GM12878 (cell line): ENCODE results near the gene PDZD7. TPM values are rescaled to one million over a fixed set of nuclear protein-coding genes. Genes with fewer than 3 reads are reported as not detected.

ENCODE experiments used
- ATAC-seq: fragments of 200-7000 bp; cut with Tn5 transposase; 3 replicates; pipeline ENCODE4 v1.9.1; 2020; ENCODE audit warnings: mild to moderate bottlenecking, moderate library complexity
- BruUV-seq: library from RNA; stranded (reverse); fragments of 400-500 nt; replicated peaks from 2 replicates; lab custom pipeline; 2021; lab: Mats Ljungman, UMichigan
- CTCF ChIA-PET: fragments of 300-600 bp; sonication (Branson Sonifier 250); formaldehyde crosslinking; extraction: SDS; loops from one replicate; lab custom pipeline; 2021; ENCODE audit warnings: inconsistent platforms; lab: Yijun Ruan, JAX
- POLR2A ChIA-PET: fragments of 350-600 bp; formaldehyde crosslinking; extraction: SDS; loops from one replicate; lab custom pipeline; 2021; ENCODE audit warnings: inconsistent platforms; lab: Charles Lee
- RAD21 ChIA-PET: fragments of 300-600 bp; sonication (Branson Sonifier 250); formaldehyde crosslinking; loops from one replicate; lab custom pipeline; 2023; ENCODE audit warnings: antibody characterized with exemption; ENCODE audit not compliant: unreplicated experiment; lab: Charles Lee
- SMC1A ChIA-PET: fragments of 300-600 bp; sonication (Branson Sonifier 250); formaldehyde crosslinking; loops from one replicate; lab custom pipeline; 2023; ENCODE audit not compliant: unreplicated experiment, uncharacterized antibody; lab: Charles Lee
- DNase-seq: peaks from one replicate; pipeline ENCODE4 v3.0.0-alpha.2; 2011; ENCODE audit warnings: low read depth, low spot score
- FAIRE-seq: peaks from 3 replicates; lab custom pipeline; 2011; peaks lifted over from hg19 to GRCh38; lab: Jason Lieb, UNC
- H2AFZ ChIP-seq: 2 replicates; pipeline ENCODE4 v1.6.0; 2011; ENCODE audit warnings: low read depth, low read length, control low read depth; ENCODE audit not compliant: control insufficient read depth
- H3K27ac ChIP-seq: 2 replicates; pipeline ENCODE4 v1.5.1; 2011; ENCODE audit warnings: control low read depth; ENCODE audit not compliant: control insufficient read depth, insufficient read depth
- H3K27me3 ChIP-seq, 2 experiments: replicated peaks in 1 of 2; 2 replicates each; pipeline versions ENCODE4 v1.6.0 to v1.6.1; 2011; ENCODE audit warnings: low read length in 1 of 2; ENCODE audit not compliant: control insufficient read depth in 2 of 2, insufficient read depth in 2 of 2
- H3K36me3 ChIP-seq, 2 experiments: 2 replicates each; pipeline ENCODE4 v1.5.1; 2011; ENCODE audit warnings: low read length in 1 of 2; ENCODE audit not compliant: control insufficient read depth in 2 of 2, insufficient read depth in 2 of 2
- H3K4me1 ChIP-seq: 2 replicates; pipeline ENCODE4 v1.6.1; 2011; ENCODE audit warnings: mild to moderate bottlenecking, low read length, moderate library complexity, mixed read lengths; ENCODE audit not compliant: control insufficient read depth, insufficient read depth
- H3K4me2 ChIP-seq: 2 replicates; pipeline ENCODE4 v1.6.0; 2011; ENCODE audit warnings: control low read depth; ENCODE audit not compliant: control insufficient read depth, insufficient read depth
- H3K4me3 ChIP-seq: fragments of 200-600 bp; sonication (generic); 2 replicates; pipeline ENCODE4 v1.5.1; 2016
- H3K79me2 ChIP-seq: 2 replicates; pipeline ENCODE4 v1.6.0; 2011; ENCODE audit warnings: low read length; ENCODE audit not compliant: control insufficient read depth, insufficient read depth
- H3K9ac ChIP-seq: 2 replicates; pipeline ENCODE4 v1.8.0; 2011; ENCODE audit warnings: low read length, control low read depth, mixed read lengths; ENCODE audit not compliant: control insufficient read depth, insufficient read depth
- H3K9me3 ChIP-seq: replicated peaks from 3 replicates; pipeline ENCODE4 v1.5.1; 2011; ENCODE audit warnings: mild to moderate bottlenecking, low read length; ENCODE audit not compliant: control insufficient read depth, insufficient read depth
- H4K20me1 ChIP-seq: 2 replicates; pipeline ENCODE4 v1.6.0; 2011; ENCODE audit not compliant: control insufficient read depth, insufficient read depth
- BACH1 ChIP-seq: fragments of 450-650 bp; IDR thresholded peaks from 2 replicates; pipeline ENCODE4 v1.6.1; 2017; ENCODE audit warnings: mild to moderate bottlenecking, borderline replicate concordance
- BRCA1 ChIP-seq: IDR thresholded peaks from 2 replicates; pipeline ENCODE4 v1.6.1; 2011; ENCODE audit warnings: low read depth, low read length, improper control_type of control experiment
- CBX3 ChIP-seq: fragments of 200-600 bp; sonication (generic); IDR thresholded peaks from 2 replicates; pipeline ENCODE4 v1.6.1; 2016; ENCODE audit warnings: low read depth, borderline replicate concordance
- DPF2 ChIP-seq: fragments of 450-650 bp; IDR thresholded peaks from 2 replicates; pipeline ENCODE4 v1.6.1; 2017; ENCODE audit warnings: mild to moderate bottlenecking
- KDM1A ChIP-seq: fragments of 200-600 bp; sonication (generic); IDR thresholded peaks from 2 replicates; pipeline ENCODE4 v1.6.1; 2016; ENCODE audit warnings: borderline replicate concordance
- MEF2A ChIP-seq: IDR thresholded peaks from 2 replicates; pipeline ENCODE4 v1.6.1; 2011; ENCODE audit warnings: low read depth, mild to moderate bottlenecking, low read length, moderate library complexity; ENCODE audit not compliant: insufficient read depth
- POLR2A ChIP-seq: IDR thresholded peaks from 2 replicates; pipeline ENCODE4 v1.6.1; 2011; ENCODE audit warnings: low read depth, mild to moderate bottlenecking, low read length
- RELA ChIP-seq: fragments of 450-650 bp; IDR thresholded peaks from 2 replicates; pipeline ENCODE4 v1.8.0; 2014; ENCODE audit warnings: borderline replicate concordance; ENCODE audit not compliant: partially characterized antibody
- SUPT20H ChIP-seq: IDR thresholded peaks from 2 replicates; pipeline ENCODE4 v1.6.1; 2011; ENCODE audit warnings: low read depth, mild to moderate bottlenecking, low read length, moderate library complexity, borderline replicate concordance; ENCODE audit not compliant: control insufficient read depth
- ZNF592 ChIP-seq: fragments of 450-650 bp; IDR thresholded peaks from 2 replicates; pipeline ENCODE4 v1.6.1; 2017; ENCODE audit warnings: mild to moderate bottlenecking, moderate library complexity
- ZNF622 ChIP-seq: fragments of 450-650 bp; IDR thresholded peaks from 2 replicates; pipeline ENCODE4 v1.6.1; 2017; ENCODE audit warnings: mild to moderate bottlenecking, inconsistent platforms
- WGBS: methylation state at CpG from one replicate; pipeline ENCODE4 v1.1.6; 2016; ENCODE audit warnings: low lambda C conversion rate; ENCODE audit not compliant: insufficient replicate concordance, insufficient coverage; ENCODE audit errors: missing lambda C conversion rate; 5-methylcytosine and 5-hydroxymethylcytosine counted together
- in situ Hi-C: fragments of 300-500 bp; cut with MboI; formaldehyde crosslinking; loops from 9 replicates; pipeline ENCODE4 v1.14.3; 2018; ENCODE audit warnings: mixed read lengths
- intact Hi-C: fragments of 100-400 bp; cut with micrococcal nuclease; formaldehyde crosslinking; loops from one replicate; pipeline ENCODE4 v1.14.2; 2022; ENCODE audit not compliant: unreplicated experiment
- polyA plus RNA-seq, 11 experiments: library from polyadenylated mRNA; depleted of rRNA in 4 of 11; unstranded in 6 of 11; stranded (reverse) in 5 of 11; fragments of >200 nt; fragmentation: Nextera tagmentation in 4 of 11; fragmentation: Illumina TruSeq in 1 of 11; extraction: Ambion mirVana in 4 of 11; extraction: Trizol in 1 of 11; gene quantifications; 1 replicate in 1 of 11; 2 replicates in 10 of 11; pipeline versions ENCODE4 v1.2.1 to v1.2.3, GENCODE V29; 2011 to 2016; ENCODE audit warnings: inconsistent platforms in 2 of 11, missing spikeins in 2 of 11, low read depth in 1 of 11
- total RNA-seq, 4 experiments: library from RNA; depleted of rRNA in 3 of 4; stranded (reverse); fragments of >200 nt in 3 of 4; fragmentation: Illumina TruSeq in 1 of 4; extraction: Trizol in 1 of 4; gene quantifications; 2 replicates each; pipeline versions ENCODE4 v1.2.1 to v1.2.3, GENCODE V29; 2013 to 2021
- TF ChIP-seq, protein P1 (sequence below): fragments of 450-650 bp; IDR thresholded peaks from 2 replicates; pipeline ENCODE4 v1.6.1; 2018; ENCODE audit warnings: mild to moderate bottlenecking, low read depth, moderate library complexity; ENCODE audit not compliant: partially characterized antibody

Gene PDZD7
- total and polyA plus RNA-seq, 10 of the 15 experiments (the other 5 are each of a cell fraction or from before 2014, with no cell fraction given), result 0.01 to 0.20 (median 0.03) TPM; not detected in 7

- TF ChIP-seq MEF2A (no peak), DPF2 (peak; percentile 54; the same call in 1 of the 2 replicates), KDM1A (no peak), POLR2A (no peak)
Observed at GRCh38 chr10:101031796-101032636, 1.1 kb upstream of the PDZD7 start (continued).

GRCh38 chr10:101030496-101031127 lies 317 bp downstream of the PDZD7 start:
- ChIA-PET SMC1A (interaction anchor here (0.7 to 4.3 kb wide), 5 partner anchors 11 to 540 kb away, joined by 3 to 24 read pairs (median 3); no protein-coding TSS in a partner anchor), RAD21 (interaction anchor here (1.0 to 2.3 kb wide), 8 partner anchors 11 to 65 kb away, joined by 3 to 13 read pairs (median 4); no protein-coding TSS in a partner anchor), POLR2A (interaction anchor here (0.6 to 1.7 kb wide), 6 partner anchors 12 to 558 kb away, joined by 3 to 8 read pairs (median 4); partner anchors contain the start of genes DPCD, KAZALD1 and POLL), CTCF (interaction anchor here (0.5 to 6.5 kb wide), 14 partner anchors 9 to 124 kb away, joined by 3 to 86 read pairs (median 6); partner anchors contain the start of genes KAZALD1 and LZTS2)
- peak overlapping the region; percentile 64; the same call in 1 of the 2 replicates for H3K4me3 ChIP-seq
- BruUV-seq, result no TSS peak
- FAIRE-seq (no peak), DNase-seq (no peak), ATAC-seq (no peak)
- peak overlapping the region; percentile 95 for H3K4me2 ChIP-seq
- no peaks in the 10 kb centered on the region for H3K9me3 ChIP-seq
- intact Hi-C loops (loop anchor here (5.0 kb wide), 1 partner anchor 37 kb away; no protein-coding TSS in a partner anchor), in situ Hi-C loops (no loop called here)
- no peaks in the 10 kb centered on the region for H3K79me2 ChIP-seq
- H2AFZ ChIP-seq, result peak overlapping the region; percentile 91
- 23% methylated on average over 25 of the region's 25 CpGs for WGBS
- peaks cover 5 to 9% of the 10 kb centered on the region in 2 experiments for H3K27me3 ChIP-seq
- no peak overlapping the region for H3K27ac ChIP-seq
- H4K20me1 ChIP-seq, result no peaks in the 10 kb centered on the region
- H3K36me3 ChIP-seq, result no peaks in the 10 kb centered on the region
- H3K4me1 ChIP-seq, result peaks cover 21% of the 10 kb centered on the region
- H3K9ac ChIP-seq, result no peak overlapping the region
- no peak for TF ChIP-seq ZNF592
- no peak for TF ChIP-seq SUPT20H
- TF ChIP-seq CBX3, result no peak
- TF ChIP-seq, protein P1, sequence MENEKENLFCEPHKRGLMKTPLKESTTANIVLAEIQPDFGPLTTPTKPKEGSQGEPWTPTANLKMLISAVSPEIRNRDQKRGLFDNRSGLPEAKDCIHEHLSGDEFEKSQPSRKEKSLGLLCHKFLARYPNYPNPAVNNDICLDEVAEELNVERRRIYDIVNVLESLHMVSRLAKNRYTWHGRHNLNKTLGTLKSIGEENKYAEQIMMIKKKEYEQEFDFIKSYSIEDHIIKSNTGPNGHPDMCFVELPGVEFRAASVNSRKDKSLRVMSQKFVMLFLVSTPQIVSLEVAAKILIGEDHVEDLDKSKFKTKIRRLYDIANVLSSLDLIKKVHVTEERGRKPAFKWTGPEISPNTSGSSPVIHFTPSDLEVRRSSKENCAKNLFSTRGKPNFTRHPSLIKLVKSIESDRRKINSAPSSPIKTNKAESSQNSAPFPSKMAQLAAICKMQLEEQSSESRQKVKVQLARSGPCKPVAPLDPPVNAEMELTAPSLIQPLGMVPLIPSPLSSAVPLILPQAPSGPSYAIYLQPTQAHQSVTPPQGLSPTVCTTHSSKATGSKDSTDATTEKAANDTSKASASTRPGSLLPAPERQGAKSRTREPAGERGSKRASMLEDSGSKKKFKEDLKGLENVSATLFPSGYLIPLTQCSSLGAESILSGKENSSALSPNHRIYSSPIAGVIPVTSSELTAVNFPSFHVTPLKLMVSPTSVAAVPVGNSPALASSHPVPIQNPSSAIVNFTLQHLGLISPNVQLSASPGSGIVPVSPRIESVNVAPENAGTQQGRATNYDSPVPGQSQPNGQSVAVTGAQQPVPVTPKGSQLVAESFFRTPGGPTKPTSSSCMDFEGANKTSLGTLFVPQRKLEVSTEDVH, result no peak
- no peak for TF ChIP-seq ZNF622
- TF ChIP-seq BRCA1, result no peak
- TF ChIP-seq RELA, result no peak
- TF ChIP-seq BACH1, result no peak
